Upper lobe of left lung (tissue), 4 donors: Measurements from ENCODE around the gene SLC26A9.
"Not testable (repeated sequence)": the region's sequence is repeated elsewhere in the genome, so short reads cannot be mapped to it uniquely, and the experiment has no call there.

Experiments used
- CTCF ChIP-seq, 6 experiments: fragments of 450-650 bp in 4 of 6; fragments of 200-600 bp in 2 of 6; sonication (generic) in 2 of 6; IDR thresholded peaks; one replicate each; pipeline ENCODE4 v1.5.1; 2016 to 2019; ENCODE audit warnings: antibody characterized with exemption in 6 of 6
- POLR2AphosphoS5 ChIP-seq, 2 donors: sonication (generic); formaldehyde crosslinking; IDR thresholded peaks; one replicate each; pipeline ENCODE4 v1.5.1; 2017; ENCODE audit warnings: antibody characterized with exemption in 2 of 2

- not testable (repeated sequence) for TF ChIP-seq POLR2AphosphoS5, CTCF (IDR thresholded peaks at IDR 0.05)
Observed at GRCh38 chr1:205890631-205891030, 52.6 kb downstream of the SLC26A9 start.
